Measurements from ENCODE around the gene IGSF9.

DNA sequence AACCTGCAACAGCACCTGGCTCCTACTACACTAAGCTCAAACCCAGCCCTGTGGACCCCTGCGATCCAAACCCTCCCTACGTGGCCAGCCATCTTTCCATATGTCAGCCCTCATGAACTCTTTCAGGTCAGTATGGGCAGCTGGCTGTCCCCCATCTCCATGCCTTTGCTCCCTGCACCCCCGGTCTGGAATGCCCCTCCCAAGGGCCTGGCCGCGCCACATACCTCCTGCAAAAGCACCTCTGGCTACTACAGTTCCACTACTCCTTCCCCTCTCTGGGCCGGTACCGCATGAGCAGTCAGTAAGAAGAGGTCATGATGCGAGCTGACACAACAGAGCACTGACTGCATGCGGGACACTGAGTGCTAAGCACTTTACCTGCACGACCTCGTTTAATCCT is 10.1 kb downstream of the IGSF9 start:
- TF ChIP-seq, protein P1, sequence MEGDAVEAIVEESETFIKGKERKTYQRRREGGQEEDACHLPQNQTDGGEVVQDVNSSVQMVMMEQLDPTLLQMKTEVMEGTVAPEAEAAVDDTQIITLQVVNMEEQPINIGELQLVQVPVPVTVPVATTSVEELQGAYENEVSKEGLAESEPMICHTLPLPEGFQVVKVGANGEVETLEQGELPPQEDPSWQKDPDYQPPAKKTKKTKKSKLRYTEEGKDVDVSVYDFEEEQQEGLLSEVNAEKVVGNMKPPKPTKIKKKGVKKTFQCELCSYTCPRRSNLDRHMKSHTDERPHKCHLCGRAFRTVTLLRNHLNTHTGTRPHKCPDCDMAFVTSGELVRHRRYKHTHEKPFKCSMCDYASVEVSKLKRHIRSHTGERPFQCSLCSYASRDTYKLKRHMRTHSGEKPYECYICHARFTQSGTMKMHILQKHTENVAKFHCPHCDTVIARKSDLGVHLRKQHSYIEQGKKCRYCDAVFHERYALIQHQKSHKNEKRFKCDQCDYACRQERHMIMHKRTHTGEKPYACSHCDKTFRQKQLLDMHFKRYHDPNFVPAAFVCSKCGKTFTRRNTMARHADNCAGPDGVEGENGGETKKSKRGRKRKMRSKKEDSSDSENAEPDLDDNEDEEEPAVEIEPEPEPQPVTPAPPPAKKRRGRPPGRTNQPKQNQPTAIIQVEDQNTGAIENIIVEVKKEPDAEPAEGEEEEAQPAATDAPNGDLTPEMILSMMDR (IDR thresholded peaks at IDR 0.05; ENCODE audit: low read length) = no peak
- no peak for TF ChIP-seq EZH2 (IDR thresholded peaks at IDR 0.05; ENCODE audit: borderline replicate concordance, low read length)
